Neural cell (in vitro differentiated cells): ENCODE results near the gene RELN. TPM values are rescaled to one million over a fixed set of nuclear protein-coding genes. Genes with fewer than 3 reads are reported as not detected.

Experiments used
- H2AFZ ChIP-seq: fragments of 200-600, 300-800 bp; sonication (generic), shearing (Covaris generic); 2 replicates; pipeline ENCODE4 v1.6.0; 2014; ENCODE audit warnings: low read depth, mild to moderate bottlenecking, antibody characterized with exemption, low read length, moderate library complexity
- H3F3A ChIP-seq: fragments of 200-600 bp; shearing (Covaris generic); 2 replicates; pipeline ENCODE4 v1.6.1; 2016; ENCODE audit warnings: mild to moderate bottlenecking, moderate library complexity, mixed read lengths, antibody characterized with exemption, low read length; ENCODE audit not compliant: insufficient read depth, poor library complexity, severe bottlenecking
- H3K27ac ChIP-seq: fragments of 200-600, 300-800 bp; sonication (generic), shearing (Covaris generic); 2 replicates; pipeline ENCODE4 v1.5.1; 2014; ENCODE audit warnings: mild to moderate bottlenecking, low read length, moderate library complexity
- H3K27me3 ChIP-seq: fragments of 300-800, 200-600 bp; sonication (generic), shearing (Covaris generic); 2 replicates; pipeline ENCODE4 v1.6.0; 2014; ENCODE audit warnings: mild to moderate bottlenecking, low read depth, low read length, moderate library complexity; ENCODE audit not compliant: insufficient read depth
- H3K36me3 ChIP-seq: fragments of 300-800, 200-600 bp; sonication (generic), shearing (Covaris generic); 2 replicates; pipeline ENCODE4 v1.5.1; 2014; ENCODE audit warnings: mild to moderate bottlenecking, antibody characterized with exemption, low read length, moderate library complexity; ENCODE audit not compliant: insufficient read depth
- H3K4me2 ChIP-seq: fragments of 300-800, 200-600 bp; sonication (generic), shearing (Covaris generic); 2 replicates; pipeline ENCODE4 v1.6.0; 2014; ENCODE audit warnings: mild to moderate bottlenecking, low read length
- H3K4me3 ChIP-seq: fragments of 300-800, 200-600 bp; sonication (generic), shearing (Covaris generic); 2 replicates; pipeline ENCODE4 v1.5.1; 2014; ENCODE audit warnings: mild to moderate bottlenecking, low read length, moderate library complexity
- H3K79me2 ChIP-seq: fragments of 200-600 bp; shearing (Covaris generic); replicated peaks from 2 replicates; pipeline ENCODE4 v1.6.0; 2014; ENCODE audit warnings: mild to moderate bottlenecking, low read length, moderate library complexity; ENCODE audit not compliant: insufficient read depth
- H3K9ac ChIP-seq: fragments of 300-800, 200-600 bp; sonication (generic), shearing (Covaris generic); 2 replicates; pipeline ENCODE4 v1.6.1; 2016; ENCODE audit warnings: mild to moderate bottlenecking, low read length, mixed read lengths
- H3K9me2 ChIP-seq: fragments of 200-600 bp; shearing (Covaris generic); 2 replicates; pipeline ENCODE4 v1.6.1; 2016; ENCODE audit warnings: mild to moderate bottlenecking, low read length, mixed read lengths; ENCODE audit not compliant: insufficient read depth
- H3K9me3 ChIP-seq: fragments of 200-600, 300-800 bp; sonication (generic), shearing (Covaris generic); 2 replicates; pipeline ENCODE4 v1.6.1; 2016; ENCODE audit warnings: mild to moderate bottlenecking, mixed run types, low read length, moderate library complexity, mixed read lengths
- H4K20me1 ChIP-seq: fragments of 200-600 bp; shearing (Covaris generic); 2 replicates; pipeline ENCODE4 v1.6.1; 2016; ENCODE audit warnings: mild to moderate bottlenecking, mixed run types; ENCODE audit not compliant: insufficient read depth
- EP300 ChIP-seq: fragments of 450-650 bp; conservative IDR thresholded peaks from 2 replicates; pipeline ENCODE4 v1.6.1; 2014; ENCODE audit warnings: antibody characterized with exemption, mild to moderate bottlenecking, moderate library complexity; ENCODE audit not compliant: poor library complexity, severe bottlenecking
- EZH2 ChIP-seq: fragments of 200-600, 300-800 bp; shearing (Covaris generic), sonication (generic); IDR thresholded peaks from 2 replicates; pipeline ENCODE4 v1.6.1; 2014; ENCODE audit warnings: antibody characterized with exemption, low read length, borderline replicate concordance, mild to moderate bottlenecking; ENCODE audit not compliant: insufficient read depth, poor library complexity, severe bottlenecking
- MXI1 ChIP-seq: fragments of 450-650 bp; conservative IDR thresholded peaks from 2 replicates; pipeline ENCODE4 v1.6.1; 2014; ENCODE audit warnings: antibody characterized with exemption, mild to moderate bottlenecking; ENCODE audit not compliant: poor library complexity, severe bottlenecking
- POLR2AphosphoS5 ChIP-seq: IDR thresholded peaks from 2 replicates; pipeline ENCODE4 v1.6.1; 2012
- RAD21 ChIP-seq: fragments of 450-650 bp; conservative IDR thresholded peaks from 2 replicates; pipeline ENCODE4 v1.6.1; 2014; ENCODE audit warnings: antibody characterized with exemption, mild to moderate bottlenecking, moderate library complexity
- SMC3 ChIP-seq: fragments of 450-650 bp; conservative IDR thresholded peaks from 2 replicates; pipeline ENCODE4 v1.6.1; 2014; ENCODE audit warnings: antibody characterized with exemption, mild to moderate bottlenecking, moderate library complexity; ENCODE audit not compliant: poor library complexity
- TAF1 ChIP-seq: IDR thresholded peaks from 2 replicates; pipeline ENCODE4 v1.6.1; 2012; ENCODE audit warnings: low read depth
- polyA plus RNA-seq: library from polyadenylated mRNA; depleted of rRNA; stranded (reverse); fragments of >200 nt; gene quantifications from 2 replicates; pipeline ENCODE4 v1.2.3, GENCODE V29; 2014
- TF ChIP-seq, protein P1 (sequence below): fragments of 450-650 bp; IDR thresholded peaks from 2 replicates; pipeline ENCODE4 v1.5.1; 2014; ENCODE audit warnings: antibody characterized with exemption, mild to moderate bottlenecking, moderate library complexity; ENCODE audit not compliant: poor library complexity, severe bottlenecking
- TF ChIP-seq, protein P2 (sequence below): IDR thresholded peaks from 2 replicates; pipeline ENCODE4 v1.6.1; 2012; ENCODE audit warnings: borderline replicate concordance

The RELN gene
- polyA plus RNA-seq, 1 donor from 2014 or later, result 178 TPM

GRCh38 chr7:103748680-103749079, 240.8 kb downstream of the RELN start:
- Histone ChIP-seq H3K27ac (no peak overlapping the region), H3K4me3 (no peak overlapping the region), H3K27me3 (no peaks in the 10 kb centered on the region), H4K20me1 (no peaks in the 10 kb centered on the region), H3K79me2 (no peaks in the 10 kb centered on the region), H3K36me3 (no peaks in the 10 kb centered on the region), H3K4me2 (no peak overlapping the region), H3K9ac (no peak overlapping the region), H3F3A (no peaks in the 10 kb centered on the region), H3K9me2 (no peaks in the 10 kb centered on the region), H3K9me3 (no peaks in the 10 kb centered on the region), H2AFZ (no peak overlapping the region)
- TF ChIP-seq, protein P1, sequence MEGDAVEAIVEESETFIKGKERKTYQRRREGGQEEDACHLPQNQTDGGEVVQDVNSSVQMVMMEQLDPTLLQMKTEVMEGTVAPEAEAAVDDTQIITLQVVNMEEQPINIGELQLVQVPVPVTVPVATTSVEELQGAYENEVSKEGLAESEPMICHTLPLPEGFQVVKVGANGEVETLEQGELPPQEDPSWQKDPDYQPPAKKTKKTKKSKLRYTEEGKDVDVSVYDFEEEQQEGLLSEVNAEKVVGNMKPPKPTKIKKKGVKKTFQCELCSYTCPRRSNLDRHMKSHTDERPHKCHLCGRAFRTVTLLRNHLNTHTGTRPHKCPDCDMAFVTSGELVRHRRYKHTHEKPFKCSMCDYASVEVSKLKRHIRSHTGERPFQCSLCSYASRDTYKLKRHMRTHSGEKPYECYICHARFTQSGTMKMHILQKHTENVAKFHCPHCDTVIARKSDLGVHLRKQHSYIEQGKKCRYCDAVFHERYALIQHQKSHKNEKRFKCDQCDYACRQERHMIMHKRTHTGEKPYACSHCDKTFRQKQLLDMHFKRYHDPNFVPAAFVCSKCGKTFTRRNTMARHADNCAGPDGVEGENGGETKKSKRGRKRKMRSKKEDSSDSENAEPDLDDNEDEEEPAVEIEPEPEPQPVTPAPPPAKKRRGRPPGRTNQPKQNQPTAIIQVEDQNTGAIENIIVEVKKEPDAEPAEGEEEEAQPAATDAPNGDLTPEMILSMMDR, result no peak
- TF ChIP-seq RAD21 (no peak), TAF1 (no peak), EP300 (no peak), POLR2AphosphoS5 (no peak), EZH2 (no peak), SMC3 (no peak), MXI1 (no peak)
- TF ChIP-seq, protein P2, sequence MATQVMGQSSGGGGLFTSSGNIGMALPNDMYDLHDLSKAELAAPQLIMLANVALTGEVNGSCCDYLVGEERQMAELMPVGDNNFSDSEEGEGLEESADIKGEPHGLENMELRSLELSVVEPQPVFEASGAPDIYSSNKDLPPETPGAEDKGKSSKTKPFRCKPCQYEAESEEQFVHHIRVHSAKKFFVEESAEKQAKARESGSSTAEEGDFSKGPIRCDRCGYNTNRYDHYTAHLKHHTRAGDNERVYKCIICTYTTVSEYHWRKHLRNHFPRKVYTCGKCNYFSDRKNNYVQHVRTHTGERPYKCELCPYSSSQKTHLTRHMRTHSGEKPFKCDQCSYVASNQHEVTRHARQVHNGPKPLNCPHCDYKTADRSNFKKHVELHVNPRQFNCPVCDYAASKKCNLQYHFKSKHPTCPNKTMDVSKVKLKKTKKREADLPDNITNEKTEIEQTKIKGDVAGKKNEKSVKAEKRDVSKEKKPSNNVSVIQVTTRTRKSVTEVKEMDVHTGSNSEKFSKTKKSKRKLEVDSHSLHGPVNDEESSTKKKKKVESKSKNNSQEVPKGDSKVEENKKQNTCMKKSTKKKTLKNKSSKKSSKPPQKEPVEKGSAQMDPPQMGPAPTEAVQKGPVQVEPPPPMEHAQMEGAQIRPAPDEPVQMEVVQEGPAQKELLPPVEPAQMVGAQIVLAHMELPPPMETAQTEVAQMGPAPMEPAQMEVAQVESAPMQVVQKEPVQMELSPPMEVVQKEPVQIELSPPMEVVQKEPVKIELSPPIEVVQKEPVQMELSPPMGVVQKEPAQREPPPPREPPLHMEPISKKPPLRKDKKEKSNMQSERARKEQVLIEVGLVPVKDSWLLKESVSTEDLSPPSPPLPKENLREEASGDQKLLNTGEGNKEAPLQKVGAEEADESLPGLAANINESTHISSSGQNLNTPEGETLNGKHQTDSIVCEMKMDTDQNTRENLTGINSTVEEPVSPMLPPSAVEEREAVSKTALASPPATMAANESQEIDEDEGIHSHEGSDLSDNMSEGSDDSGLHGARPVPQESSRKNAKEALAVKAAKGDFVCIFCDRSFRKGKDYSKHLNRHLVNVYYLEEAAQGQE, result no peak

DNA sequence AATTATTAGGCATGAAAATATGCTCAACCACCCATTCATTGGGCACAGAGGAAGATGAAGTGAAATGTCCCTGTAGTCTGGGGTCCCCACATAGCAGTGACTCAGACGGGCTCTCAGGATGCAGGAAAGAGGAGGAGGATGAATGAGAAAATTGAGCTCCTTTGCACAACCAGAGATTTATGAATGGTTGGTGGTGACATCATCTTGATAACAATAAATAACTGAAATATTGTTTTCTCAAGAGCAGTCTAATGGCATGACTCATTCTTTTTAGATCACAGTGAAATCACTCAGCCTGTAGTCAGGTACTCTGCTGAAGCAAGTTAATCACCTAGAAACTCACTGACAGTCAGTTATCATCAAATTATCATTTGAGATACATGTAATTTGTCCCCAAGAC, 254.1 kb downstream of the RELN start:
- Histone ChIP-seq H3K36me3 (no peaks in the 10 kb centered on the region), H3F3A (no peaks in the 10 kb centered on the region), H3K79me2 (no peaks in the 10 kb centered on the region), H4K20me1 (no peaks in the 10 kb centered on the region), H3K4me3 (no peak overlapping the region), H3K9me3 (no peaks in the 10 kb centered on the region), H3K27ac (peak overlapping the region; percentile 47), H2AFZ (no peak overlapping the region), H3K27me3 (no peaks in the 10 kb centered on the region), H3K9me2 (no peaks in the 10 kb centered on the region), H3K4me2 (no peak overlapping the region), H3K9ac (no peak overlapping the region)
- TF ChIP-seq, protein P1, result no peak
- TF ChIP-seq TAF1, result no peak
- no peak for TF ChIP-seq POLR2AphosphoS5
- no peak for TF ChIP-seq EZH2
- no peak for TF ChIP-seq MXI1
- no peak for TF ChIP-seq SMC3
- no peak for TF ChIP-seq RAD21
- TF ChIP-seq EP300, result no peak
- TF ChIP-seq, protein P2, result no peak
